NCI-H446 treated with DMSO at 0.1 percent for 48 hours (cell line): ENCODE results near the gene HOXD4.

Experiments used
- DNase-seq: peaks from one replicate; lab custom pipeline; 2025; lab: John Stamatoyannopoulos, UW

Gene HOXD4

GRCh38 chr2:176151442-176152287 is at the start of gene HOXD4:
Gene HOXD4 (plus strand): TSS chr2:176151550. CDS start chr2:176151634, 84 bp downstream.
- no peak for DNase-seq

- no peak for DNase-seq
Measured at GRCh38 chr2:176101842-176102241, 49.5 kb upstream of the HOXD4 start.

- no peak for DNase-seq
Measured at GRCh38 chr2:176102309-176102866, 49.0 kb upstream of the HOXD4 start.

- no peak for DNase-seq
Measured at GRCh38 chr2:176103194-176103593, 48.2 kb upstream of the HOXD4 start.

GRCh38 chr2:176103742-176104315 is 47.5 kb upstream of the HOXD4 start:
- DNase-seq = no peak

- no peak for DNase-seq
Measured at GRCh38 chr2:176104316-176105077, 46.9 kb upstream of the HOXD4 start.

- DNase-seq = no peak
Measured at GRCh38 chr2:176105078-176105729, 46.1 kb upstream of the HOXD4 start.

GRCh38 chr2:176105730-176106580 is 45.4 kb upstream of the HOXD4 start:
- DNase-seq = no peak

- DNase-seq = no peak
Measured at GRCh38 chr2:176106581-176107539, 44.5 kb upstream of the HOXD4 start, which contains the start of gene HOXD11. Gene HOXD11 (plus strand): TSS chr2:176107280. CDS start chr2:176107356, 76 bp downstream.

GRCh38 chr2:176107731-176108181 is 43.6 kb upstream of the HOXD4 start:
- DNase-seq = no peak

GRCh38 chr2:176109192-176109901 is 42.0 kb upstream of the HOXD4 start:
- DNase-seq = no peak

GRCh38 chr2:176109946-176110345 is 41.4 kb upstream of the HOXD4 start:
- DNase-seq = no peak

GRCh38 chr2:176110415-176111308 is 40.7 kb upstream of the HOXD4 start:
- DNase-seq = no peak

GRCh38 chr2:176111309-176111663 is 40.1 kb upstream of the HOXD4 start:
- no peak for DNase-seq

GRCh38 chr2:176111846-176112374 is 39.4 kb upstream of the HOXD4 start:
- DNase-seq = no peak

GRCh38 chr2:176112375-176113302 is 38.7 kb upstream of the HOXD4 start:
- no peak for DNase-seq
